Fibroblast of upper back skin (primary cell): Measurements from ENCODE around the gene UBR4.

Experiments used
- DNase-seq: peaks from one replicate; pipeline ENCODE4 v3.0.0-alpha.2; 2013

Gene UBR4

DNA sequence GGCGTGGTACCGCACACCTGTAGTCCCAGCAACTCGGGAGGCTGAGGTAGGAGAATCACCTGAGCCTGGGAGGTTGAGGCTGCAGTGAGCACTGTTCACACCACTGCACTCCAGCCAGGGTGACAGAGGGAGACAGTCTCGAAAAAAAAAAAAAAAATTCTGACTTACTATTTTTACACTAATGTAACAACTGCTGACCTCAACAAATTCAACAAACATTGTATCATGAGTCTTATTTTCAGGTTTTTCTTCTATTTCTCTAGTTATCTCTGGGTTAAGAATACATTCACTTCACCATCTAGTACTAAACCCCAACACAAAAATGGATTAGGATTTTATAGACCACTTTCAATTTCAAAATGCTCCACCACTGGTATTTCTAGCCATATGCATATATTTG is 72.9 kb downstream of the UBR4 start:
- DNase-seq = no peak

DNA sequence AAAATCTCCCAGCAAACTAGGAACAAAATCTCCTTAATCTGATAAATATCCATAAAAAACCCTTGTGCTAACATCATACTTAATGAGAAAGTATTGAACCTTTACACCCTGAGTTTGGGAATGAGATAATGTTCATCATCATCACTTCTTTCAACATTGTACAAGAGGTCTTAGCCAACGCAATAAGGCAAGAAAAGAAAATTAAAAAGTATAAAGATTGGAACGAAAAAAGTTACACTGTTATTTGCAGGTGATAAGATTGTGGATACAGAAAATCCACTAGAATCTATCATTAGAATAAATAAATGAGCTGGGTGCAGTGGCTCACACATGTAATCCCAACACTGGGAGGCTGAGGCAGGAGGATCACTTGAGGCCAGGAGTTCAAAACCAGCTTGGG is 76.7 kb downstream of the UBR4 start:
- no peak for DNase-seq

DNA sequence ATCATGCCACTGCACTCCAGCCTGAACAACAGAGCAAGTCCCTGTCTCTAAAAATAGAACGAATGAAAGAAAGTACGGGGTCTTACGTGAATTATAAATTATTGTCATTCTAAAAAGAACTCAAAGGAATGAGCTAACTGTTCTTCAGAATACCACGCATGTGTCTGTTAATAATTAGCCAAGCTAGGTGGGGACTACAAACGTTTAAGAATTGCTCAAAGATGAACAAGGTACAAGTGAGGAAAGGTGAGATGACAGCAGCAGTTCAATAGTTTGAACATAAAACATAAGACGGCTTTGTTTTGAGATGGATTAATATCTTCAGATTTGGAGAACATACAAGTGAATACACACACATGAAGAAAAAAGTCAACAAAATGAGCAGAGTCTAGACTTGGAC is 79.6 kb downstream of the UBR4 start:
- no peak for DNase-seq

DNA sequence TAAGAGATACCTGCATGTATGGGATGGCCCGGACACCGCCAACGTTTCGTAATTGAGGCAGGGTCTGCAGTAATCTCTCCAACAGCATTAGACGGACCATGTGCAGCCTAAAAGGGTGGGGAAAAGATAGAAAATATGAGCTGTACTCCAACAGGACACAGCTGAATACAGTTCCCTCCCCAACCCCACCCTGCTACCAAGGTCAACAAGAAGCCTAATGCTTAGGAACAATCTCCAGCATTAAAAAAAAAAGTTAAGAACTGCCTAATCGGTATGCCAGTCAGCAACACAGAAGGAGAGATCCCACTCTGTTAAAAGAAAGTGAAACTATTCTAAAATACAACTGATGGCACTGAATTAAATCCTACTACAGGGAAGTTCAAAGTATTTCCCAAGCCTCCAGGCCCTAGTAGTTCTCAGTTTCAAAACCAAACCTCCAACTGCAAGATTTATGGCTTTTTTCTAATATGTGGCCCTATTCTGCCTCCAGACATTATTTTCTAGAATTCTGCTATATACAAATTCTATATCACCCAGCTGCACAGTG is 81.0 kb downstream of the UBR4 start:
- no peak for DNase-seq

DNA sequence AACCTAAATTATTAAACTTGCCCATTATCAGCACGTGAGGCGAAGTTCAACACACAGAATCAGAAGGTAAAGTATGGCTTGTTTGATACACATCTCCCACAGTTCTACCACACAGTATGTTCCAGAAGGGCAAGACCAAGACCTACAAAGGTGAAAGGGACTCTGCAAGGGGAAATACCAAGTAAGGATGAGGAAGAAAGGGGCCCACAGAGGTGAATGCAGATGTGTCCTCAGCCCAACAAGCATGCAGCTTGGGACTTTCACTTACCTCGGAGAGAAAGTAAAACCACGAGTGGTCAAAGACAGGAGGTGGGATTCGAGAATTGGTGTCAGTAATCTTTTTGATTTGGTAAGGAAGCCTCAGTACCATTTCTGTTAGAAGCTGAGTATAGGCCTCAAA is 85.8 kb downstream of the UBR4 start:
- DNase-seq = no peak

DNA sequence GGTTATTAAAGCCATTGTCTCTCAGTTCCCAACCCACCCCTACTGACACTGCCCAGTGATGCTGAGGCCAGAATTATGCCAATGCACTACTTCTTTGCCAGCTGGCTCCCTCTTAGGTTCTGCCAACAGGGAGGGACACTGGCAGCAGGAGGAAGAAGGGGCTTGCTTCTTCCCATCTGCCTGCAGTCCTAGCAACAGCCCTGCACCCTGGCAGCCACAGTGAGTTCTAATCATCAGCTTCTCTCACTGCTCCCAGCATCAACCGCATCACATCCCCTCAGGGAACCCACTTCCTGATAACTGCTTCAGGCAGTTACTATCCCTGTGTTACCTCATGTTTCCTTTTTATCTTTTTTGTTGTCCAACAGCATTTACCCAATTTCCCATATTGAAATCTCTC is 86.2 kb downstream of the UBR4 start:
- no peak for DNase-seq

DNA sequence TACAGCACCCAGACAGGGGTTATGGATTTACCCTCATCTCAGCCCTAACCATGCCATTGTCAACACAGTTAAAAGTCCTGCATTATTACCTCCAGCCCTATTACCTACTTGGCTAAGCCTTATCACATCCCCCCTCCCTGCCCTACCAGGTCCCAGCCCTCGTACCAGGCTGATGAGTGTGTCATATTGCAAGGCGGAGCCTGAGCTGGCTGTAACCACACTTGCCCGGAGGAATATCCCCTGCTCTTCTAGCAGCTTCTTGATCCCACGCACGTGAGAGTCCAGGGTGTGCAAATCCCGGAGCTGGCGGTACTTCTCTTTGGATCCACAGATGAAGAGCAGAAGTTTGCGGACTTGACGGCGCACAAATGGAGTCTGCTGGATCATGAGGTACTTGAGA is 87.4 kb downstream of the UBR4 start:
- DNase-seq = no peak

DNA sequence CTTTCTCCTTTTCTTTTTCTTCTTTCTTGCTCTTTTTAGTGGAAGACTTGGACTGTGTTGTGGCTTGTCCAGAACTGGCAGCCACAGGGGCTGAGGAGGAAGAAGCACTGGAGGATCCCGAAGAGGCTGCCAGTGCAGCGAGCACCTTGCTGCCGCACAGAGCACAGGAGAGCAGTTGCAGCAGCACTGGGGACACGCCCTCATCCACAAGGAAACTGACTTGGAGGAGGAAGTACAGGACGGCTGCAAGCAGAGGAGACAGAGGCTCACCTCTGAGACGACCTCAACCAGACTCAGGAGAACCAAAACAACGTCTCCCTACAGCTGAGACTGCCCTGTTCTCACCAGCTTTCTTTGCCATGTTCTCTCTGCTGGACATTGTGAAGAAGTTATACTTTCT is 88.9 kb downstream of the UBR4 start:
- no peak for DNase-seq

DNA sequence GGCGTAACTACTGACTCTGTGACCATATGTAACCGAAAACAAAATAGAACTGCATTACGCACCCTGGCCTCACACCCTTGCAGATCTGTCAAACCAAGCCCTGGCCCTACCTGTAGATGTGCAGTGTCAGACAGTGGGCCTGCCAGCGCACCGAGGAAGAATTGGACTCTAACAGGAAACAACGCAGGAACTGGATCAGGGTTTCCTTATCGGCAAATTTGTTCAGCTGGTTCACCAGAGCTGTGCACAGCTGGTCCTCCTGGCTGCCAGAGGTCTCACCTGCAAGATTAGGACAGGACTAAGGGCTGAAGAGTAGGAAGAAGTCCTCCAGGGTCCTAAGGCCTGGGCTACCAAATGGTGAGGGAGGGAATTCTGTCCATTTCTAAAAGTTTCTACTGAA is 90.0 kb downstream of the UBR4 start:
- no peak for DNase-seq

DNA sequence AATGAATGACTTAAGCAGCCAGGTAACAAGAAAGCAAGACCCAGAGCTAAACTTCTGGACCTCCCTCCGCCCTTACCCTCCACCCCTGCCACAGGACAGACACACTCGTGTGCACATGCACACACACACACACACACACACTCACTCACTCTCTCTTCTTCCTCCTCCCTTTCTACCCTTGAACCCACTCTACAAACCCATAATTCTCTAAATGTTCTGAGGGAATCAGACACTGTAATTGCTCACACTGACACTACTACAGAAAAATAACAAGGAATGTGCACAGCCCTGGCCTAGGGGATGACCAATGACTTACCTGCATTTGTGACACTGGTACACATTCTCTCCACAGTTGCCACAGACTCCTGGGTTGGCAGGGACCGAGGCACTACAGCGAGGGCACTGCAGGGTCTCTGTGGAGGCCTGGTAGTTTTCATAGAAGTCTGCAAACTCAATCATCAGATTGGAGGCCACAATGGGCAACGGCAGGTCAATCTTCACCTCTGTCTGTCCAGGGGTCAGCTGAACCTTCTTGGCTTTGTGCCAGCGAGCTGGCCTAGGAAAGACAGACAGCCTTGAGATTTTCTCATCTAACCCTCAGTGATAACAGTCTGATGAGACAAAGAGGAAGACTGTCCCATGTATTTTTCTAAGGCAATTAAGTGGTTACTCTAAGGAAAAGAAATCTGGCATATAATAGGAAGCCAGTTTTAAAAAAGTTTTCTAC is 94.8 kb downstream of the UBR4 start:
- no peak for DNase-seq

DNA sequence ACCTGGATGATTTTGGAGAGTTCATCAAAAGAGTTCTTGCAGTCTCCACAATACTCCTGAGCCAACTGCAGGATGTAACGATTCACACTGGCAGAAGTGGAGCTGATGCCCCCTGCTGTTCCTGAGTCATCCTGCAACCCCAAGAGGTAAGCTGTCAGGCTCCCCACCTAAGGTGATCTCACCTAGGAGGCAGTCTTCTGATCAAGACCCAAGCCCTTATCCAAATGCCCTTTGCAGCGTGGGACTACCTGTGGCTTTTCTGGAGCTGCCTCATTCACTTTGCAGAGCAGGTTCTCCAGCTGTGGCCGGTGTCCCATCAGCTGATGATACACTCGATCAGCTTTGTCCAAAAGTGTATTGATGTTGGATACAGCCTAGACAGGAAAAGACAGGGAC is 96.4 kb downstream of the UBR4 start:
- peak; percentile 21 for DNase-seq

DNA sequence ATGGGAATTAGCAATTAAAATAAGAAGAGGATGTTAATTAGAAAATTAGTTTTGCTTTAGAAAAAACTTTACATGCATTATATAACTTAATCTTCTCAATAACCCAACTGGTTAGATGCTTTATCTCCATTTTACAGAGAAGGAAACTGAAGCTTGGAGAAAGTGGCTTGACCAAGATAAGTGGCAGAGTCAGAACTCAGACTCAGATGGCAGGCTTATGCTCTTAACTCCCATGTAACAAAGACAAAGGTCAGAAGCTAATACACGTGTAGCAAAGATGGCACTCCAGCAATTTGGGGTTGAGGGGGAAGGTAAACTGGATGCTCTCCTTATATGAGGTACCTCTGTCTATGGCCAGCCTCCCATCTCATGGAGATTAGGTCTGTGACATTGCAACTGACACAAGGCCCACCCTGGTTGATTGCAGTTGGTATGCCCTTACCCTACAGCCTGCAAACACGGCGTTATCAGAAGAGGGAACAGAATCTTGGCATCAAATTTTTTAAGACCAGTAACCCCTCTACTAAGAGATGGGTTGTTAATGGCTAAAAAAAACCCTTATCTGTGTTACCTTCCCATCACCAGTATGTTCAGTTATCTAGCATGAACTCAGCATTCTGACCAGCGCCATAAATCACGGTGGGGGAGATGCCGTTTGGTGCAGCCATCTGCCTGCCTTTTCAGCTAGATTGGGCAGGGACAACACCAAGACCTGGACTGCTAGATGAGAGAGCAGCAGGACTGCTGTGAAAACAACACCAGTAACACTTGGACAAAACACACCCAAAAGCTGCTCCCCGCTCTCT is 97.0 kb downstream of the UBR4 start:
- no peak for DNase-seq

DNA sequence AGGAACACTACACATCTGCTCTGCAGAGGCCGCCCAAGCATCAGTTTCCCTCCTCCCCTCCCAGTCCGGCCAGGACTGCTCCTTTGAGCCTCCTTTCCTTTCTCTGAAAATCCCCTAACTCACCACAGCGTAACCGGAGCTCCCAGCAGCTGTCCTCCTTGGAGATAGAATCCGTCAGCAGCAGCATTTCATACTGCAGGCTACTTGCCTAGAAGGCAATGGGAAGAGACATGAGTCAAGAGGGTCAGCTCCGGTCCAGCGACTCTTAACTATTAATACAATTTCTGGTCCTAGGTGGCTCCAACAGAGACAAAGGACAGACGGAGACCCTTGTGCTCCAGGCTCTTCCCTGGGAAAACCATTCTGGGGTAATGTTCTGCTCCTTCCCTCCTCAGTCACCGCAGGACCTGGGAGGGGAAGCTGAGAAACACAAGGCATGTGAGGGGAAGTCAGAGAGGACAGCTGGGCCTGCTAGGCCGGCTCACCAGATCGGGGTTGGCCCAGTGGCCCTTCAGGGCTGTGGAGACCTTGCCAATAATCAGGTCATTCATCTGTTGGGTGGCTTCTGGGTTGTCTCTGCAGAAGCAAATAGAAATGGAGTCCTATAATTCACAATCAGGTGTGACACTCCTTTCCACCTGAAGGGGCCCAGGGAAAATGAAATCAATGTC is 99.7 kb downstream of the UBR4 start:
- DNase-seq = no peak

DNA sequence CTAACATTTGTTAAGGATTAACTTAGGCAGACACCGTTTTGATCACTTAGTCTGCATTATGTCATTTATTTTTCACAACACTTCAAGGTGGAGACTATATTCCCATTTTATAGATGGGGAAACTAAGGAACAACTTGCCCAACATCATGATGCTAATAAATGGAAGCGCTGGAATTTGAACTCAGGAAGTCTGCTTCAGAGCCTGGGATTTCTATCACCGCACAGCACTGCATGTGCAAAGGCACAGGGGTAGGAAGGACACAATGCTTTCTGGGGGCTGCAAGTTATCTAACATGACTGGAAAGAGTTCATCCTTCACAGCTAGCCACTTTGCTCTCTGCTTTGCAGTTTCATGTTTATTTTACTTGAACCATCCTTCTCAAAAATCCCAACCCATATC is 100.5 kb downstream of the UBR4 start:
- no peak for DNase-seq

DNA sequence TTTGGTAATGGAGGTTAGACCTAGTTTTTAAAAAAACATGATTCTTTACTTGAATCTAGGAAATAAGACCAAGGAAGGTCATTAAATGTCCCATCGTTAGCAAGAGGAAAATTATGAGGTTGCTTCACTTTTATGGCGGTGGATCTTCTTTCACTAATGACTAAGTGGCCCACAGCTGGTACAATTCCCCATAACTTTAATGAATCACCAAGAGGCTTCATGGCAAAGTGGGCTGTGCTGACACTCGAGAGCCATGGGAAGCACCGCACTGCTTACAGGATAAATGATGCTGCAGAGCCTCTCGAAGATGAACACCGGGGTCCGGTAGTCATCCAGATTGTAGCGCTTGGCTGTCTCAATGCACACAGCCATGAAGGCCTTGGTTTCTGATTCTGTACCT is 108.8 kb downstream of the UBR4 start:
- no peak for DNase-seq

DNA sequence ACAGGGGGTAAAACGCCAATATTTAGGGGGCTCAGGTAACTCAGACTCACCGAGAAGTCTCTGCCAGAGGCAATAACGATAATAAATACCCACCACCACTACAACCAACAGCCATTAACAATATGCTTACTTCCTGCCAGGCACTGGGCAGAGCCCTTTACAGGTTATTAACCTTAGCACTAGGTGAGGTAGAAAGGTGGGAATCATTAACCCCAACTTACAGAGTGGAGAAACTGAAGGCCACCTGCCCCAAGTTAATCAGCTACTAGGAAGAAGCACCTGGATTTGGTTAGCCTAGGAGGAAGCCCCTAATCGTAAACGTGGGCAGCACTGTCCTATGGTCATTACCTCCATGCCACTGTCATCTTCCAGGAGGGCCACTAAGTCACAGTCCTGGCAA is 110.0 kb downstream of the UBR4 start:
- DNase-seq = no peak

DNA sequence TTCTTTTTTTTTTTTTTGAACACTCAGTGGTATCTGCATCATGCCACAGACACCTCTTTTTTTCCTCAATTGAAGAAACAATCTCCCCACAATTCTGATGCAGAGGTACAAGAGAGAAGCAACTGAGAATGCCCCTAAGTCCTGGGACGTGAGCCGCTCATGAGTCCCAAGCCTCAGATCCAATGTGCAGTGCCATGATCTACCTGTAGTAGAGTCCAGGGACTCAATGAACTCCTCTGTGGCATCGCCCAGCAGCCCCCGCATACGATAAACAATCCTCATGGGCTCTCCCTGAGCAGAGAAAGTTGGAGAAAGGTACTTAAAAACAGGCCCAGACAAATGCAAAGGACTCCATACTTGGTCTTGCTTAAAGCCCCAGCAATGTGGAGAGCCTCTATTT is 113.1 kb downstream of the UBR4 start:
- DNase-seq = no peak

DNA sequence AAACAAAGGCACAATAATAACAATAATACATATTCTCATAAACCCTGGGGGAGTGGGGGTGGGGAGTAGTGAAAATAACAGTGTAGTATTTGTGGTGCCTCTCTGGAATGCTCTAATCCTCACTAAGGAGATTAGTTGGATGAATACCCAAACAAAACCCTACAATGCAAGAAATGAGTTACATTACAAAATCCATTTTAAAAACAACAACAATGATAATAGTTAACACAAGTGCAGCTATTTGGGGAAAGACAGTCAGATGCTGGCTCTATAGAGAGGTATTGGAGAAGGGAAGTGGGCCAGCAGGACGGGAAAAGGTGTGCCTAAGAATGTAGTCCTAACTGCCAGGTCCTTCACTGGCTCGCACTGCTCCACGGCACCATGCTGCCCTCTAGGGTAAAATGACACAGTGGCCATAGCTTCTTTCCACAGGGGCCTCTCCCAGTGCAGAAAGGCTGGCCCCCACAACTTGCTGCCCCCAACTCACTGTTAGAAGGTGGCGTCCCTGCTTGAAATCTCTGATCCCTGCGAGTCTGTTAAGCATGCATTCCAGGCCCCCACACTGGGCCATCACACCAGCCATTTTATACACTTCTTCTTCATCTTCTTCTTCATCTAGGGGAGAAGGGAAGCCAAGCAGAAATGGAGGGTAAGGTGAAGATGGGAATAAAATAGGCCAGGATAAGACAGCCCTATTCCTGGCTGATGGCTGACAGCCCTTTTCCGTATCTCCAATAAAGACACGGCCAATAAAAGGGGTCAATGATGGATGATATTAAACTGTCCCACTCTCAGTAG is 113.8 kb downstream of the UBR4 start:
- peak; percentile 19 for DNase-seq

DNA sequence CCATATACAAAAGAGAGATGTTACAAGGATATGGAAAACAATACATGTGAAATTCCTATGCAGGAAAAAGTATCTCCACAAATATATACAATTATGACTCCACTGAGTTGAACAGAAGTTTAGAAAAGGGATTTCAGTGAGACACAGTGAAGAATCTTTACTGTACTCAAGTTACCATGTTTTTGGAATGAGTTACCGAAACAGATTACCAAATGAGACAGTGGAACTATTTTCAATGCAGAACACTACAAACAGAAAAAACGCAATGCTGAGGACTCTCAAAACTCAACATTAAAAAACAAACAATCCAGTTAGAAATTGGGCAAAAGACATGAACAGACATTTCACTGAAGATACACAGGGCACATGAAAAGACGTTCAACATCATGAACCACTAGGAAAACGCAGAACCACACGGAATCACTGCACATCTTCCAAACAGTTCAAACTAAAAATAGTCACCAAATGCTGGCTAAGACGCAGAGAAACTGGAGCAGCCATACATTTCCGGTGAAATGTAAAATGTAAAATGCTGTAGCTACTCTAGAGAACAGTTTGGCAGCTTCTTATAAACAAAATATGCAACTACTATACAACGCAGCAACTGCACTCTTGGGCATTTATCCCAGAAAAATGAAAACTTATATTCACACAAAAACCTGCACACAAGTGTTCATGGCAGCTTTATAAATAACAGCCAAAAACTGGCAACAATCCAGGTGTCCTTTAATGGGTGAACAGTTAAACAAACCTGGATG is 118.7 kb downstream of the UBR4 start:
- DNase-seq = peak; percentile 24

DNA sequence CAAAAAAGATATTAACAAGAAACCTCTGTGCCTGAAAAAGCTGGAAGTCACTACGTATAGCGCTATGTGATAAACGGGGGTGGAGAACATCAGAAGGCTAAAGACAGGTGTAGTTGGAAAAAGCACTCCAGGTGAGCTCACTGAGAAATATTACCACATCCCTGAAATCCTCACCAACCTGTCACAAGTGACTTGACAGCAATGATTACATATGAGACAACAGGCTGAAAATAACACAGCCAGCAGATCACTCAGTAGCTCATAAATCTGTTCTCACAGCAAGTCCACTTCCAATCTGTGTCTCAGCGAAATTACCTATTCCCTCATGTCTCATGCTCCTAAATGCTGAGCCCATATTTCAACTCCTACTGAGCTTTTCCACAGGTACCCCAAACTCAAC is 120.5 kb downstream of the UBR4 start:
- DNase-seq = no peak

DNA sequence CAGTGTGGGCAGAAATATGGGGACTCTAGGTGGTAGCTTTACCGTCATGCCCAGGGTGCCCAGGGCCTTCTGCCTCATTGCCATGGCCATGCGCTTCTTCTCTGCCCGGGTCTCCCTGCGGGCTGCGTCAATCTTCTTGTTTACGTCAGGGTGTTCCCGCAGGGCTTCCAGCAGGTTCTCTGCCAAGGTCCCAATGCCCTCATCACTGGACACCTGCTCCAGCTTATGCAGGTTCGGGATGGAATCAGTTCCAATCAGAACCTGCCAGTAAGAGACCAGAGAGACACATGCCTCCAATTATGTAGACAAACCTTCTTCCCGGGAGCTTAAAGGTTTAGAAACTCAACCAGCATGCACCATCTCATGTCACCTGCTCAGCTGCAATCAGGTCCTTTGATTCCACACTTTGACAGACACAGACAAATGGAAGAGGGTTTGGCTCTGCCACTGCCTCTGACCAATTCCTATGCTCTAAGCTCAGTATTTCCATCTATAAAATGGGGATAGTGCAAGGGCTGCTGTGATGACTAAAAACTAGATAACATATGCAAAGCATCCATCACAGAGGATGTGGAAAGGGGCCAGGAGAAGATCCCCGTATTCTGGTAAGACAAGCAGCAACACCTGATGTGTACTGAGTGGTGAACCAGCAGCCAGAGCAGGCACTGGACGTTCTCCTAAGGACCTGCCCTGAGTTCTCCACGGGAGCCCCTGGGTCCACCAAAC is 121.2 kb downstream of the UBR4 start:
- no peak for DNase-seq
